ENCODE data around the gene KANK2.

DNA sequence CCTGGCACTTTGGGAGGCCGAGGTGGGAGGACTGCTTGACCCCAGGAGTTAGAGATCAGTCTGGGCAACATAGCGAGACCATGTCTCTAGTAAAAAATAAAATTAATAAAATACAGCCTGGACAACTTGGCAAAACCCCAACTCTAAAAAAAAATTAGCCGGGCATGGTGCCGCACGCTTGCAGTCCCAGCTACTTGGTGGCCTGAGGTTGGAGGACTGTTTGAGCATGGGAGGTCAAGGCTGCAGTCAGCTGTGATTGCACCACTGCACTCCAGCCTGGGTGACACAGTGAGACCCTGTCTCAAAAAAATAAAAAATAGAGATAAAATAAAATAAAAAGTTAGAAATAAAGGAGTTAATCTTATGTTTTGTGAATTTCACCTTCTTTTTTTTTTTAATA, 26.2 kb downstream of the KANK2 start:
- TF ChIP-seq, protein P1, sequence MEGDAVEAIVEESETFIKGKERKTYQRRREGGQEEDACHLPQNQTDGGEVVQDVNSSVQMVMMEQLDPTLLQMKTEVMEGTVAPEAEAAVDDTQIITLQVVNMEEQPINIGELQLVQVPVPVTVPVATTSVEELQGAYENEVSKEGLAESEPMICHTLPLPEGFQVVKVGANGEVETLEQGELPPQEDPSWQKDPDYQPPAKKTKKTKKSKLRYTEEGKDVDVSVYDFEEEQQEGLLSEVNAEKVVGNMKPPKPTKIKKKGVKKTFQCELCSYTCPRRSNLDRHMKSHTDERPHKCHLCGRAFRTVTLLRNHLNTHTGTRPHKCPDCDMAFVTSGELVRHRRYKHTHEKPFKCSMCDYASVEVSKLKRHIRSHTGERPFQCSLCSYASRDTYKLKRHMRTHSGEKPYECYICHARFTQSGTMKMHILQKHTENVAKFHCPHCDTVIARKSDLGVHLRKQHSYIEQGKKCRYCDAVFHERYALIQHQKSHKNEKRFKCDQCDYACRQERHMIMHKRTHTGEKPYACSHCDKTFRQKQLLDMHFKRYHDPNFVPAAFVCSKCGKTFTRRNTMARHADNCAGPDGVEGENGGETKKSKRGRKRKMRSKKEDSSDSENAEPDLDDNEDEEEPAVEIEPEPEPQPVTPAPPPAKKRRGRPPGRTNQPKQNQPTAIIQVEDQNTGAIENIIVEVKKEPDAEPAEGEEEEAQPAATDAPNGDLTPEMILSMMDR (IDR thresholded peaks at IDR 0.05; ENCODE audit: low read length) = no peak
- TF ChIP-seq EZH2 (IDR thresholded peaks at IDR 0.05; ENCODE audit: borderline replicate concordance, low read length) = no peak

Data from OCI-LY1 (cell line).